Testis (tissue), 3 donors: ENCODE results near the gene GNA12. TPM values are rescaled to one million over a fixed set of nuclear protein-coding genes. Genes with fewer than 3 reads are reported as not detected.

Source experiments
- DNase-seq: peaks from one replicate; pipeline ENCODE4 v3.0.0-alpha.2; 2019
- H3K27ac ChIP-seq, 2 donors: fragments of 200-600 bp; sonication (generic); one replicate each; pipeline ENCODE4 v1.5.1; 2019
- H3K27me3 ChIP-seq: fragments of 200-600 bp; sonication (generic); one replicate; pipeline ENCODE4 v1.5.1; 2019
- H3K36me3 ChIP-seq: fragments of 200-600 bp; sonication (generic); one replicate; pipeline ENCODE4 v1.5.1; 2017; ENCODE audit warnings: low read depth; ENCODE audit errors: missing control alignments
- H3K4me1 ChIP-seq: fragments of 200-600 bp; sonication (generic); one replicate; pipeline ENCODE4 v1.5.1; 2019
- H3K4me3 ChIP-seq, 2 donors: fragments of 200-600 bp; sonication (generic); one replicate each; pipeline ENCODE4 v1.5.1; 2017 to 2019
- H3K9me3 ChIP-seq: fragments of 200-600 bp; sonication (generic); one replicate; pipeline ENCODE4 v1.5.1; 2017
- CTCF ChIP-seq, 3 experiments: fragments of 450-650 bp in 2 of 3; fragments of 200-600 bp in 1 of 3; sonication (generic) in 1 of 3; IDR thresholded peaks; one replicate each; pipeline ENCODE4 v1.5.1; 2016 to 2019; ENCODE audit warnings: antibody characterized with exemption in 3 of 3, mild to moderate bottlenecking in 2 of 3, moderate library complexity in 1 of 3
- POLR2A ChIP-seq: fragments of 450-650 bp; IDR thresholded peaks from one replicate; pipeline ENCODE4 v1.6.1; 2017; ENCODE audit warnings: antibody characterized with exemption, mild to moderate bottlenecking, moderate library complexity
- WGBS, 2 donors: methylation state at CpG; one replicate each; pipeline ENCODE4 v1.1.5; 2018; 5-methylcytosine and 5-hydroxymethylcytosine counted together
- intact Hi-C: fragments of 100-400 bp; cut with DNase I; formaldehyde crosslinking; loops from one replicate; pipeline ENCODE4 v1.15.1; 2023; ENCODE audit warnings: low total_unique reads
- polyA plus RNA-seq: library from polyadenylated mRNA; stranded (reverse); fragments of 350-450 nt; fragmentation: Illumina TruSeq; extraction: RNeasy Lipid Tissue Mini Kit (QIAGEN cat#74804); gene quantifications from one replicate; pipeline ENCODE4 v1.2.3, GENCODE V29; 2014; ENCODE audit warnings: low read depth, low replicate concordance; ENCODE audit not compliant: insufficient read depth
- total RNA-seq, 2 donors: library from RNA; depleted of rRNA; stranded (reverse); fragments of >200 nt; gene quantifications; one replicate each; pipeline ENCODE4 v1.2.3, GENCODE V29; 2016

Gene GNA12
- total and polyA plus RNA-seq, 3 donors from 2014 or later: 50.0 to 69.6 (median 53.2) TPM

GRCh38 chr7:2687338-2687869 lies 156.7 kb downstream of the GNA12 start:
- DNase-seq: no peak
- Histone ChIP-seq H3K36me3 (no peaks in the 10 kb centered on the region), H3K4me1 (peaks cover 10% of the 10 kb centered on the region), H3K4me3 (no peak overlapping the region), H3K27me3 (no peaks in the 10 kb centered on the region), H3K27ac (no peak overlapping the region), H3K9me3 (no peaks in the 10 kb centered on the region)
- intact Hi-C loops: no loop called here
- TF ChIP-seq POLR2A (no peak), CTCF (IDR thresholded peaks at IDR 0.05) (no peak)
- 20 to 40% methylated on average over 15 to 17 of the region's 17 CpGs for WGBS, 2 donors

GRCh38 chr7:2686101-2686500 lies 158.0 kb downstream of the GNA12 start:
- WGBS, 2 donors: 94 to 97% methylated on average over 14 of the region's 14 CpGs
- no peak for DNase-seq
- intact Hi-C loops: no loop called here
- TF ChIP-seq POLR2A (no peak), CTCF (IDR thresholded peaks at IDR 0.05) (no peak)
- no peaks in the 10 kb centered on the region for H3K36me3 ChIP-seq
- no peaks in the 10 kb centered on the region for H3K27me3 ChIP-seq
- H3K9me3 ChIP-seq: no peaks in the 10 kb centered on the region
- no peak overlapping the region for H3K4me3 ChIP-seq
- no peak overlapping the region for H3K27ac ChIP-seq
- H3K4me1 ChIP-seq: peaks cover 10% of the 10 kb centered on the region

- 85 to 95% methylated on average over 9 to 11 of the region's 11 CpGs for WGBS, 2 donors
- H3K4me1 ChIP-seq: peaks cover 10% of the 10 kb centered on the region
- no peaks in the 10 kb centered on the region for H3K9me3 ChIP-seq
- H3K4me3 ChIP-seq: no peak overlapping the region
- TF ChIP-seq POLR2A: no peak
- TF ChIP-seq CTCF (IDR thresholded peaks at IDR 0.05): no peak
- intact Hi-C loops: no loop called here
- no peak overlapping the region for H3K27ac ChIP-seq
- DNase-seq: no peak
- no peaks in the 10 kb centered on the region for H3K36me3 ChIP-seq
- no peaks in the 10 kb centered on the region for H3K27me3 ChIP-seq
Measured at GRCh38 chr7:2684501-2684900, 159.6 kb downstream of the GNA12 start.

GRCh38 chr7:2681929-2682799 lies 161.9 kb downstream of the GNA12 start:
- Histone ChIP-seq H3K4me1 (no peaks in the 10 kb centered on the region), H3K9me3 (no peaks in the 10 kb centered on the region), H3K36me3 (no peaks in the 10 kb centered on the region), H3K27me3 (no peaks in the 10 kb centered on the region), H3K27ac (no peak overlapping the region), H3K4me3 (no peak overlapping the region)
- intact Hi-C loops: no loop called here
- no peak for TF ChIP-seq CTCF (IDR thresholded peaks at IDR 0.05)
- TF ChIP-seq POLR2A: no peak
- DNase-seq: no peak
- 90 to 96% methylated on average over 9 to 23 of the region's 27 CpGs for WGBS, 2 donors
